Measurements from ENCODE around the gene GALNT14. TPM values are rescaled to one million over a fixed set of nuclear protein-coding genes. Genes with fewer than 3 reads are reported as not detected.

The GALNT14 gene
- total RNA-seq, 1 experiment from 2014 or later = 6.0 TPM

DNA sequence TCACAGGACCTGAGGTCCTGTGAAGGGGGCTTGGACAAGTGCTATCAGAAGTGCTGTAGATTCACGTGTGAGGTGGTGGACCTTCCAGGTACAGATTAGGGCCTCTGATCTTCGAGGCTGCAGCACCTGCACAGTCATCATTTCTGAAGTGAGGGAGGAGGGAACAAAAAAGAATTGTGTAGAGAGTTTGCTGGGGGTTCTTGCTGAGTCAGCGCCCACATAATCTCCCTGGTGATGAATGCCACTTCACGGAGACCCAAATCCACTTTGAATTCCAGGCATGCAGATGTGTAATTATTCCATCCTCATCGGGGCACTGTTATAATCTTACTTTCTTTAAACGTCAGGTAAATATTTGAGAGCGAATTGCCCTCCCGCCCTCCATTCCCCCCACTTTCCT, 202.4 kb downstream of the GALNT14 start:
- ChIA-PET CTCF (interaction anchor here (1.3 kb wide), 1 partner anchor 225 kb away, joined by 3 read pairs; no protein-coding TSS in a partner anchor), POLR2A (no interaction called here)
- no peaks in the 10 kb centered on the region for H3K36me3 Mint-ChIP-seq
- H3K9me3 Mint-ChIP-seq = no peaks in the 10 kb centered on the region
- no peak overlapping the region for H3K4me3 Mint-ChIP-seq
- H3K27ac Mint-ChIP-seq = no peak overlapping the region
- H3K4me1 Mint-ChIP-seq = peaks cover 40% of the 10 kb centered on the region; the same call in 1 of the 2 replicates
- ATAC-seq = no peak
- DNase-seq (ENCODE audit: low spot score) = no peak
- TF ChIP-seq TEAD1 (CRISPR knock-in tag; IDR thresholded peaks at IDR 0.05) (no peak), ZNF396 (CRISPR knock-in tag; IDR thresholded peaks at IDR 0.05; ENCODE audit: borderline replicate concordance) (no peak), CBFB (CRISPR knock-in tag; IDR thresholded peaks at IDR 0.05; ENCODE audit: low read depth) (no peak)
- no peaks in the 10 kb centered on the region for H3K27me3 Mint-ChIP-seq (ENCODE audit: low read depth)

GRCh38 chr2:30934066-30934465, 204.2 kb downstream of the GALNT14 start:
- TF ChIP-seq FOXJ3 (CRISPR knock-in tag; IDR thresholded peaks at IDR 0.05; ENCODE audit: borderline replicate concordance) = no peak
- H3K36me3 Mint-ChIP-seq = no peaks in the 10 kb centered on the region
- H3K27me3 Mint-ChIP-seq (ENCODE audit: low read depth) = no peaks in the 10 kb centered on the region
- no peak overlapping the region for H3K4me3 Mint-ChIP-seq
- ATAC-seq = no peak
- ChIA-PET CTCF (interaction anchor here (1.1 kb wide), 1 partner anchor 18 kb away, joined by 5 read pairs; no protein-coding TSS in a partner anchor), POLR2A (no interaction called here)
- no peak for DNase-seq (ENCODE audit: low spot score)
- H3K9me3 Mint-ChIP-seq = no peaks in the 10 kb centered on the region
- H3K27ac Mint-ChIP-seq = no peak overlapping the region
- H3K4me1 Mint-ChIP-seq = peaks cover 31% of the 10 kb centered on the region; the same call in 1 of the 2 replicates

DNA sequence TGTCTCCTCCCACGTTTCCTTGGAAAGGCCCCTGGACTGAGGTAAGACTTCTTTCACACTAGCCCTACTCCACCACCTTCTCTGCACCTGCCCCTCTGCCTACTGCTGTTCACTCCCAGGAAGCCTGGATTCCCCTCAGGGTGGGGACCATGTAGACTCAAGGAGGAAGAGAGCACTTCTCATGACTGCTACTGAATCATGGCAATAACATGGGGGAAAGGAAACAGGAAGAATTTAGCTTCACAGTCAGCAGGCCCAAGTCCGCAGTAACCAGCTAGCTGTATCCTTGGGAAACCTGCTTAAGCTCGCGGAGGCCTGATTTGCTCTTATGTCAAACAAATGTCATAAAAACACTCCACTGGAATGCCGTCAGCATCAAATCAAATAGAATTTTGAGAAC, 204.7 kb downstream of the GALNT14 start:
- Mint-ChIP-seq H3K36me3 (no peaks in the 10 kb centered on the region), H3K4me3 (no peak overlapping the region), H3K9me3 (no peaks in the 10 kb centered on the region), H3K27me3 (ENCODE audit: low read depth) (no peaks in the 10 kb centered on the region), H3K4me1 (peaks cover 25% of the 10 kb centered on the region; the same call in 1 of the 2 replicates), H3K27ac (no peak overlapping the region)
- ATAC-seq (no peak), DNase-seq (ENCODE audit: low spot score) (no peak)
- ChIA-PET CTCF (interaction anchor here (1.1 kb wide), 1 partner anchor 18 kb away, joined by 5 read pairs; no protein-coding TSS in a partner anchor), POLR2A (no interaction called here)
- TF ChIP-seq ZMAT4 (CRISPR knock-in tag; IDR thresholded peaks at IDR 0.05) (no peak), PRRX2 (CRISPR knock-in tag; IDR thresholded peaks at IDR 0.05) (no peak), FOXP1 (CRISPR knock-in tag; IDR thresholded peaks at IDR 0.05; ENCODE audit: borderline replicate concordance) (no peak), E2F1 (CRISPR knock-in tag; IDR thresholded peaks at IDR 0.05) (no peak), ZNF138 (CRISPR knock-in tag; conservative IDR thresholded peaks at IDR 0.05) (no peak)
- TF ChIP-seq, protein P1, sequence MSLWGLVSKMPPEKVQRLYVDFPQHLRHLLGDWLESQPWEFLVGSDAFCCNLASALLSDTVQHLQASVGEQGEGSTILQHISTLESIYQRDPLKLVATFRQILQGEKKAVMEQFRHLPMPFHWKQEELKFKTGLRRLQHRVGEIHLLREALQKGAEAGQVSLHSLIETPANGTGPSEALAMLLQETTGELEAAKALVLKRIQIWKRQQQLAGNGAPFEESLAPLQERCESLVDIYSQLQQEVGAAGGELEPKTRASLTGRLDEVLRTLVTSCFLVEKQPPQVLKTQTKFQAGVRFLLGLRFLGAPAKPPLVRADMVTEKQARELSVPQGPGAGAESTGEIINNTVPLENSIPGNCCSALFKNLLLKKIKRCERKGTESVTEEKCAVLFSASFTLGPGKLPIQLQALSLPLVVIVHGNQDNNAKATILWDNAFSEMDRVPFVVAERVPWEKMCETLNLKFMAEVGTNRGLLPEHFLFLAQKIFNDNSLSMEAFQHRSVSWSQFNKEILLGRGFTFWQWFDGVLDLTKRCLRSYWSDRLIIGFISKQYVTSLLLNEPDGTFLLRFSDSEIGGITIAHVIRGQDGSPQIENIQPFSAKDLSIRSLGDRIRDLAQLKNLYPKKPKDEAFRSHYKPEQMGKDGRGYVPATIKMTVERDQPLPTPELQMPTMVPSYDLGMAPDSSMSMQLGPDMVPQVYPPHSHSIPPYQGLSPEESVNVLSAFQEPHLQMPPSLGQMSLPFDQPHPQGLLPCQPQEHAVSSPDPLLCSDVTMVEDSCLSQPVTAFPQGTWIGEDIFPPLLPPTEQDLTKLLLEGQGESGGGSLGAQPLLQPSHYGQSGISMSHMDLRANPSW (CRISPR knock-in tag; conservative IDR thresholded peaks at IDR 0.05; ENCODE audit: low read depth) = no peak
- TF ChIP-seq, protein P2, sequence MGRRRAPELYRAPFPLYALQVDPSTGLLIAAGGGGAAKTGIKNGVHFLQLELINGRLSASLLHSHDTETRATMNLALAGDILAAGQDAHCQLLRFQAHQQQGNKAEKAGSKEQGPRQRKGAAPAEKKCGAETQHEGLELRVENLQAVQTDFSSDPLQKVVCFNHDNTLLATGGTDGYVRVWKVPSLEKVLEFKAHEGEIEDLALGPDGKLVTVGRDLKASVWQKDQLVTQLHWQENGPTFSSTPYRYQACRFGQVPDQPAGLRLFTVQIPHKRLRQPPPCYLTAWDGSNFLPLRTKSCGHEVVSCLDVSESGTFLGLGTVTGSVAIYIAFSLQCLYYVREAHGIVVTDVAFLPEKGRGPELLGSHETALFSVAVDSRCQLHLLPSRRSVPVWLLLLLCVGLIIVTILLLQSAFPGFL (CRISPR knock-in tag; IDR thresholded peaks at IDR 0.05; ENCODE audit: borderline replicate concordance) = no peak

DNA sequence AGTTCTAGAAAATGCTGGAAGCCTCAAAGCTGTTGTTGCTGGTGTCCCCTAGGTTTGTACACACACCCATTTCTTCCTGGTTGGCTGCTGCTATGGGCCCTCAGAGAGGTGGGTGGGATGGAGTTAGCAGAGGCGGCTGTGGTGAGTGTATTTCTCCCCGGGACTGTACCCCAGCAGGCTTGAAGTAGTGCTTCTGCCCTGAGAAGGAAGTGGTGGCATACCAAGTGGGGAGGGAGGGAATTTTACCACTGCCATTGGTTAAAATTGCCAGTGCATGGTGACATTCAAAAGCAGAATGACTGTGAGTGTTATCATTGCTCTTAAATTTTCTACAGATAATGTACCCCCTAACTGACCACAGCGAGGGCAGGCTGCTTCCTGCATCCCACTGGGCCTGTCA, 205.4 kb downstream of the GALNT14 start:
- POLR2A ChIA-PET = no interaction called here
- Mint-ChIP-seq H3K27ac (no peak overlapping the region), H3K4me3 (no peak overlapping the region), H3K4me1 (peaks cover 19% of the 10 kb centered on the region; the same call in 1 of the 2 replicates), H3K36me3 (no peaks in the 10 kb centered on the region), H3K27me3 (ENCODE audit: low read depth) (no peaks in the 10 kb centered on the region), H3K9me3 (no peaks in the 10 kb centered on the region)
- TF ChIP-seq FOXK1 (CRISPR knock-in tag; IDR thresholded peaks at IDR 0.05) (no peak), ZNF416 (CRISPR knock-in tag; IDR thresholded peaks at IDR 0.05) (no peak), MXD4 (CRISPR knock-in tag; IDR thresholded peaks at IDR 0.05; ENCODE audit: borderline replicate concordance) (no peak), SOX15 (CRISPR knock-in tag; IDR thresholded peaks at IDR 0.05) (no peak), TCF7 (CRISPR knock-in tag; IDR thresholded peaks at IDR 0.05; ENCODE audit: low read depth) (no peak), NFE2L1 (CRISPR knock-in tag; IDR thresholded peaks at IDR 0.05) (no peak), NR3C1 (CRISPR knock-in tag; conservative IDR thresholded peaks at IDR 0.05; ENCODE audit: low read depth) (no peak)
- TF ChIP-seq, protein P3, sequence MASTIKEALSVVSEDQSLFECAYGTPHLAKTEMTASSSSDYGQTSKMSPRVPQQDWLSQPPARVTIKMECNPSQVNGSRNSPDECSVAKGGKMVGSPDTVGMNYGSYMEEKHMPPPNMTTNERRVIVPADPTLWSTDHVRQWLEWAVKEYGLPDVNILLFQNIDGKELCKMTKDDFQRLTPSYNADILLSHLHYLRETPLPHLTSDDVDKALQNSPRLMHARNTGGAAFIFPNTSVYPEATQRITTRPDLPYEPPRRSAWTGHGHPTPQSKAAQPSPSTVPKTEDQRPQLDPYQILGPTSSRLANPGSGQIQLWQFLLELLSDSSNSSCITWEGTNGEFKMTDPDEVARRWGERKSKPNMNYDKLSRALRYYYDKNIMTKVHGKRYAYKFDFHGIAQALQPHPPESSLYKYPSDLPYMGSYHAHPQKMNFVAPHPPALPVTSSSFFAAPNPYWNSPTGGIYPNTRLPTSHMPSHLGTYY (CRISPR knock-in tag; IDR thresholded peaks at IDR 0.05) = no peak
- CTCF ChIA-PET = no interaction called here
- no peak for DNase-seq (ENCODE audit: low spot score)
- ATAC-seq = no peak
